Measurements from ENCODE around the gene KIF19. TPM values are rescaled to one million over a fixed set of nuclear protein-coding genes. Genes with fewer than 3 reads are reported as not detected.

Gene KIF19
- total RNA-seq, 4 donors from 2014 or later = 0.65 to 0.91 (median 0.68) TPM; not detected in 1

GRCh38 chr17:74389084-74389753 lies 63.2 kb downstream of the KIF19 start:
- intact Hi-C loops (cut with DNase I; ENCODE audit: low total_unique reads) = no loop called here
- DNase-seq (ENCODE audit: low spot score in 2 of 2) = no peak

GRCh38 chr17:74389937-74390679 lies 64.1 kb downstream of the KIF19 start:
- WGBS, 2 donors = 80 to 86% methylated on average over 2 of the region's 2 CpGs
- H3K4me3 ChIP-seq (ENCODE audit: low read depth, poor library complexity, severe bottlenecking) = no peak overlapping the region
- intact Hi-C loops (cut with DNase I; ENCODE audit: low total_unique reads) = no loop called here
- TF ChIP-seq CTCF (IDR thresholded peaks at IDR 0.05) (no peak), POLR2A (IDR thresholded peaks at IDR 0.05) (no peak)
- DNase-seq (ENCODE audit: low spot score in 2 of 2) = no peak

More at GRCh38 chr17:74389084-74389753, 63.2 kb downstream of the KIF19 start:
- no peak overlapping the region for H3K4me3 ChIP-seq (ENCODE audit: low read depth, poor library complexity, severe bottlenecking)
- TF ChIP-seq POLR2A (IDR thresholded peaks at IDR 0.05) (no peak), CTCF (IDR thresholded peaks at IDR 0.05) (no peak)
- 52 to 66% methylated on average over 11 to 12 of the region's 12 CpGs for WGBS, 2 donors

- intact Hi-C loops (cut with DNase I; ENCODE audit: low total_unique reads) = no loop called here
- no peak for TF ChIP-seq CTCF (IDR thresholded peaks at IDR 0.05)
- TF ChIP-seq POLR2A (IDR thresholded peaks at IDR 0.05) = no peak
- WGBS, 2 donors = 85 to 91% methylated on average over 11 of the region's 11 CpGs
- no peak overlapping the region for H3K4me3 ChIP-seq (ENCODE audit: low read depth, poor library complexity, severe bottlenecking)
- DNase-seq (ENCODE audit: low spot score in 2 of 2) = no peak
These were observed 64.9 kb downstream of the KIF19 start for GRCh38 chr17:74390680-74391653.

GRCh38 chr17:74391771-74392170 lies 65.7 kb downstream of the KIF19 start:
- DNase-seq (ENCODE audit: low spot score in 2 of 2) = no peak
- 61 to 70% methylated on average over 5 of the region's 5 CpGs for WGBS, 2 donors
- intact Hi-C loops (cut with DNase I; ENCODE audit: low total_unique reads) = no loop called here
- TF ChIP-seq CTCF (IDR thresholded peaks at IDR 0.05) (no peak), POLR2A (IDR thresholded peaks at IDR 0.05) (no peak)
- no peak overlapping the region for H3K4me3 ChIP-seq (ENCODE audit: low read depth, poor library complexity, severe bottlenecking)

GRCh38 chr17:74392848-74393247 lies 66.8 kb downstream of the KIF19 start:
- intact Hi-C loops (cut with DNase I; ENCODE audit: low total_unique reads) = no loop called here
- no peak overlapping the region for H3K4me3 ChIP-seq (ENCODE audit: low read depth, poor library complexity, severe bottlenecking)
- TF ChIP-seq POLR2A (IDR thresholded peaks at IDR 0.05) (no peak), CTCF (IDR thresholded peaks at IDR 0.05) (no peak)
- 68 to 74% methylated on average over 5 of the region's 5 CpGs for WGBS, 2 donors
- DNase-seq (ENCODE audit: low spot score in 2 of 2) = no peak
